HG02678 (cell line): ENCODE data around the gene CXXC1.
A peak's percentile ranks its signal among the peaks of the same experiment; 100 is the strongest.
"Not testable (repeated sequence)": the region's sequence is repeated elsewhere in the genome, so short reads cannot be mapped to it uniquely, and the experiment has no call there.

ENCODE experiments used
- ATAC-seq: cut with Tn5 transposase; IDR thresholded peaks from one replicate; pipeline ENCODE4 v1.9.1; 2021; ENCODE audit warnings: mild to moderate bottlenecking, moderate library complexity; ENCODE audit not compliant: unreplicated experiment

Gene CXXC1

GRCh38 chr18:50298443-50299284, 11.2 kb upstream of the CXXC1 start:
- ATAC-seq: no peak

- ATAC-seq: peak; percentile 100
Observed at GRCh38 chr18:50297621-50298442, 10.3 kb upstream of the CXXC1 start.

GRCh38 chr18:50293039-50293438, 5.5 kb upstream of the CXXC1 start:
- no peak for ATAC-seq

- ATAC-seq: no peak
Observed at GRCh38 chr18:50289108-50289443, 1.6 kb upstream of the CXXC1 start.

DNA sequence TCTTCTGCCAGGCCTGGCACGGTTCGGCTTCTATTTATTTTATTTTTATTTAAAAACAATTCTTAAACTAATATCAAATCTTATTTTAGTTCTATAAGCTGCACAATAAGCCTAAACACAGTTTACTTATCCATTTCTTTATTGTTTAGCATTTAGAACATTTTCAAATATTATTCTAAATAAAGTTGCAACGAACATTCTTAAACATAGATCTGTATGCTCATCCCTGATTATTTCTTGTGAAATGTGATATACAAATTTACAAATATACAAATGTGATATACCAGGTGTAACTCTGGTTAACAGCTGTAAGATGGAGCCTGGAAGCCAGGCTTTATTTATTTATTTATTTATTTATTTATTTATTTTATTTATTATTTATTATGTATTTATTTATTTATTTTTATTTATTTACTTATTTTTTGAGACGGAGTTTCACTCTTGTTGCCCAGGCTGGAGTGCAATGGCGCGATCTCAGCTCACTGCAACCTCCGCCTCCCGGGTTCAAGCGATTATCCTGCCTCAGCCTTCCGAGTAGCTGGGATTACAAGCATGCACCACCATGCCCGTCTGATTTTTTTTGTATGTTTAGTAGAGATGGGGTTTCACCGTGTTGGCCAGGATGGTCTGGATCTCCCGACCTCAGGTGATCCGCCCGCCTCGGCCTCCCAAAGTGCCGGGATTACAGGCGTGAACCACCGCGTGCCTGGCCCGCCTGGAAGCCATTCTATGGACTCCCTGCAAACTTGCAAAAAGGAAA, 1.0 kb upstream of the CXXC1 start:
- not testable (repeated sequence) for ATAC-seq

DNA sequence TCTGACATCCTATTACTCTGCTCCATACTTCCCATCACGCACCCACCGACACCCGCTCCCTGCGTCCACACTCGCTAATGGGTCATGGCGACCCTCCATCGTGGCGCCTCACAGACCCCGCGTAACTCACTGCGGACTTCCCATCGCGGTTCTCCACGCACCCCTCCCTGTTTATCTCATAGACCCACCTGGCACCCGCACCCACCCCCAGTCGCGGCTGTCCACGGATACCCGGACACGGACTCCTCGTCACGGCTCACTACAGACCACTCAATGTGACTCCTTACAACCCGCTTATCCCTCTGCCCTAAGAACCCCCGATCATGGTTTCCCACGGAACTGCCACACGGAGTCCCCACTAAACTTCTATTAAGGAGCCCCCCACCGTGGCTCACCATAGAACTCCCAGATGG, 458 bp downstream of the CXXC1 start:
- no peak for ATAC-seq

- ATAC-seq: no peak
Observed at GRCh38 chr18:50286391-50287027, 983 bp downstream of the CXXC1 start.

DNA sequence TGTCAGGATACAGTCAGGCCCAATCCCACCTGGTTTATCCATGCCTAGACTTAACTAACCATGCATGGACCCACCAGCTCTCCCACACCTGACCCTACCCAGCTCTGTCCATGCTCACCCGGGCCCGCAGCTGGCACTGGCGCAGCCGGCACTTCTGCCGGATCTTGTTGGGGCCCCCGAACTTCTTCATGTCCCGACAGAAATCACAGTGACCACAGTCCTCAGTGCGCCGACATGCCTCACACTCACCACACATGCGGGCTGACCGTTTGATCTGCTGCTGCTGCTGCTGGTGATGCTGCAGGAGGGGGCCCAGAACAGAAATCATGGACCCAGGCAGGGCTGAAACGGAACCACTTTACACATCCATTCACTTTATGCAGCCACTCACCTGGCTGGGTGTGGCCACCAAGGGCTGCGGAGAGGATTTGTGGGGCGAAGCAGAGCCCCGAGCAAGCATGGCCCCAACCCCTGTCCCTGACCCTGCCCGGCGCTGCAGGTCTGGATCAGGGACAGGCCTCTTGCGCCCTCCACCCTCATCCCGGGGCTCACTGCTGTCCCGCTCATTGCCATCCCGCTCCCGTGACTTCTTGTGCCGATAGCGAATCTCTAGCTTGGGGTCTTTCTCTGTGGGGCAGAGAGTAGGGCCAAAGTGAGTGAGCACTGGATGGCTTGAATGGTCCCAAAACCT, 1.7 kb downstream of the CXXC1 start:
- no peak for ATAC-seq

DNA sequence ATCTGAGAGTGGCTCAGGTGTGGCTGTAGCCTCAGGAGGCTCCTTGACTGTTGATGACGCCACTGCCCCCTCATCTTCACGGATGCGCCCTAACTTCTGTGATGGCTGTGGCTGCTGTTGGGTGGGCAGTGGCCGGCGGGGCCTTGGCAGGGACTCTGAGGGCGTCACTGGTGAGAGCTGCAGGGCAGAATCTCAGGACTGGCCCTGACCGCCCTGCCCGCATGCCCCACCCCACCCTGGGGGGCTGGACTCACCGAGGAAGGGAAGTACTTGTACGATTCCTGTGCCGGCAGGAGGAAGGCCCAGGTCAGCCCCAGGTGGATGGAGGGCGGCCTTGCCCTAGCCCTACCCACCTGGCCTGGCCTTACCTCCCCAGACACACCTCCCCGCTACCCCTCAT, 2.4 kb downstream of the CXXC1 start:
- no peak for ATAC-seq

DNA sequence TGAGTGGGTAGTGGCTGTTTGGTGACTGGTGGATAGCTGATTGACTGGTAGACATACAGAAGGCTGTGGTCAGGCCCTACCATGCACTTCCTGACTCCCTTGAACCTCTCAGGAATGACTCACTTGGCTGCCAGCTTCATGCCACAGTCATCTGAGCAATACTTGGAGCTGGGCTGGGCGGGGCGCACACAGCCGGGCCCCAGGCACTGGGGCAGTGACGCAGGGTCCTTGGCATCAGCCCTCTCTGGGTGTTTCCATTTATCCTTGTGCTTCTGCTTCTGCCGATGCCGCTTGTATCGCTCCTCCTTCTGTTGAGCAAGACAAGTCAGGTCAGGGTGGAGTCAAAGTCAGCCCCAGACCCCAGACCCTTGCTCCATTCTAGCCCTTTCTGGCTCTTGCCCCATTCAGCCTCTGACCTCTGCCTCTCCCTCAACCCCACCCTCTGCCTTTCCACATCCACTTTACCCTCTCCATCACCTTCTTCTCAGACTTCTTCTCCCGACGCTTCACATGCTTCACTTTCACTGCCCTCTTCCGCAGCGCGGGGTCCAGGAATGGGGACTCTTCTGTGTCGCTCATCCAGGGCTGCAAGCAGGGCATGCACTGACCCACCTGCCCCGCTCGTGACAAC, 3.1 kb downstream of the CXXC1 start:
- ATAC-seq: no peak

GRCh38 chr18:50283469-50284209, 3.9 kb downstream of the CXXC1 start:
- ATAC-seq: no peak

- no peak for ATAC-seq
Observed at GRCh38 chr18:50282521-50283335, 4.8 kb downstream of the CXXC1 start.

DNA sequence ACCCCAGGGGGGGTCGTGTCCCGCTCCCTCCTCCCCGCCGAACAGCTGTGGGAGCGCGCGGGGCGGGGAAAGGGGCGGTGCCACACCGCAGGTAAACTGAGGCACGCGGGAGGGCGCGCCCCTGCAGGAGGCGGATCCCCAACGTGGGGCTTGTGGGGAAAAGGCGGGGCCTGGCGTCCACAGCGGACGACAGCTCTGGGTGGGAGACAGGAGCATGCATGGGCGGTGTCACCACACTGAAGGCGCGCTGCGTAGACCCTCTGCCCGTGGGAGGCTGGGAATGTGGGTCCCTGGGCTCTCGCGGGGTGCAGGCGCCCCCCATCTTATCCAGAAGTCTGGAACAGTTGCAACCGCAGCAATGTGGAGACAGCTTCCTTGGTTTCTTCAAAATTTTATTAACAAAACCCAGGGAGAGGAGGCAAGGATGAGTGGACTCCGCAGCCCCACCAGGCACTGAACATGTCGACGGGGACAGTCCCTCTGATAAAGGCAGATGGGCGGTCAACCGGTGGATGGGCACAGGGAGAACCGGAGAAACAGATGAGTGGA, 5.4 kb downstream of the CXXC1 start:
- no peak for ATAC-seq

DNA sequence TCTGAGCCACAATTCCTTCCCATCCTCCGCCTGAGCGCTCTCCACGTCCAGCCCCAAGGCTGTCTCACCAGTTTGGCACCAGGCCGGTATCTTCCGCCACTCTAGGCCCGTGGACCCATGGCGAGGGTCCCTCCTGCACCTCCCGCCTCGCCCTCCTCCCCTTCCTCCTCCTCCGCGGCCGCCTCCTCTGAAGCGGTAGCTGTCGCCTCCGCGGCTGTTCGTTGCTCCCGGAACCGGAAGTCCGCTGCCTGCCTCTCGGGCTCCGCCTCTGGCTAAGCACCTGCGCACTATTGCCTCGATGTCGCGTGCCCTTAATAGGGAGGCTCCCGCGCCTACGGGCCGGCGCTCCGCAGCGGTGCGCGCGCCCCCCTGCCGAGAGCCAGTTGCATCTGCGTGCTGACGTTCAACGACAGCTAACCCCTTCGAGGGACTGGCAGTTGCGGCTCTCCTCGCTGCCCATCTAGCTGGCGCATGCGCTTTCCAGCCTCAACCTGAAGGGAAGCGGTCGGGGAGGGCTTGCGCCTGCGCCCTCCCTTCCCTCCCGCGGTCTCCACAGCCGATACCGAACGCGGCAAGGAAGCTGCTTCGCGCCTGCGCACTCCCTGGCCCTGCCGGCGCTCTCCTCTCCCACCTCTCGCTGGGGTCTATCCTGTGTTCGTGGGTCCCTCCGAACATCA, 6.1 kb downstream of the CXXC1 start, which contains the start of gene MBD1:
MBD1 (minus strand) TSS at position 229 of the 677 bp plus-strand sequence. CDS start 1,531 bp downstream, outside the sequence.
- peak; percentile 89 for ATAC-seq

GRCh38 chr18:50280707-50281294, 6.7 kb downstream of the CXXC1 start:
- no peak for ATAC-seq

DNA sequence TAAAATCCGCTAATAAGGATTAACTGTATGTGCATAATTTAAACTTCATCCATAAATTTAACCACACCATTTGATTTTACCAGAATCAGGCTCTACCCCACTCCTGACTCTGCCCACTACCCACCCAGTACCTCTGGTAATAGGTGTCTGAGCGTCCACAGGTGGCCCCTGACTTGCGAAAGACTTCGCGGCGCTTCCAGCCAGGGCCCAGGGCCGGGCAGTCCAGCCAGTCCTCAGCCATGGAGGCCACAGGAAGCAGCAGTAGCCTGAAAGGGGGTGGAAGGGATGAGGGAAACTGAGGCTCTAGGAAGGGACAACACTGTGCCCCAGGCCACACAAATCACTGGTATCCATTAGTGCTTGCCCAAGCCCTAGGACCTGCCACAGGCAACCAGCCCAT, 7.7 kb downstream of the CXXC1 start:
- ATAC-seq: no peak

GRCh38 chr18:50277942-50278341, 9.6 kb downstream of the CXXC1 start:
- no peak for ATAC-seq
